GM19240 (cell line): ENCODE data around the gene HSPA4L.

Source experiments
- DNase-seq: peaks from one replicate; pipeline ENCODE4 v3.0.0; 2011; ENCODE audit warnings: low spot score; ENCODE audit not compliant: insufficient read length

HSPA4L gene

GRCh38 chr4:127782275-127783025, at the start of gene HSPA4L:
HSPA4L (plus strand) TSS chr4:127782322; CDS start chr4:127782551, 229 bp downstream.
- DNase-seq, result no peak

GRCh38 chr4:127732623-127733328, 49.3 kb upstream of the HSPA4L start:
- DNase-seq, result no peak

DNA sequence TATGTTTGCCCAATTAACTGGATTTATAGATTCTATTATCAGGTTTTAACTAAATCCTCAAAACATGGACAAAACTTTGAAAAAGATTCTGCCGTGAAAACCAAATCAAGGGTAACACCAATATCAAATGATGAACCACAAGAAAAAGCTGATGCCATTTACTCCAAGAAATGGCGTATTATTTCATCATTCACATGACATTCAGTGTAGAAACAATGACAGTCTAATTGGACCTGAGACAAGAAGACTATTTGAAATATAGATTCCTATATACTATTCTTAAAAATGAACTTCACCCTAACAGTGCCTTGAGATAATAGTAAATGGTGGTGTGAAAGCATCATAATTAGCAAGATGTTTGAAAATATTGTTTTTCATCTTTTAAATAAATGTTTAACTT, 47.1 kb upstream of the HSPA4L start:
- no peak for DNase-seq

GRCh38 chr4:127737295-127737694, 44.8 kb upstream of the HSPA4L start:
- no peak for DNase-seq

- DNase-seq, result no peak
Observed at GRCh38 chr4:127741247-127741646, 40.9 kb upstream of the HSPA4L start.

DNA sequence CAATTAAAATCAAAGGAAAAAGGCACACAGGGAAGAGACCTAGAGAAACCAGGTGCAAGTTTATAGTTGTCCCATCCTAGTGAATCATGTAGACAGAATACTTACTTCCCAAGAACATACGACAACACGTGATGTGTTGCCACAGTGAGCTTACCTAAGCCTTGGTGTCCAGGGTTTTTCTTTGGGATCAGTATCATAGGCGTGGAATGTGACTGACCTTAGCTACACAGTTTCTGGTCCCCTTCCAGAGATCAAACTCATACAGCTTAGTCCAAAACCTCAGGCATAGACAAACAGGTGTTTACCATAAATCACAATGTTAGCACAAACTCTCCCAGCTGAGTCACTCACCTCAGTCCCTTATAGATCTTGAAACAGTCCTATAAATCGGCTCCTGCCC, 34.2 kb upstream of the HSPA4L start:
- DNase-seq, result no peak

GRCh38 chr4:127748957-127749356, 33.2 kb upstream of the HSPA4L start:
- DNase-seq, result no peak

DNA sequence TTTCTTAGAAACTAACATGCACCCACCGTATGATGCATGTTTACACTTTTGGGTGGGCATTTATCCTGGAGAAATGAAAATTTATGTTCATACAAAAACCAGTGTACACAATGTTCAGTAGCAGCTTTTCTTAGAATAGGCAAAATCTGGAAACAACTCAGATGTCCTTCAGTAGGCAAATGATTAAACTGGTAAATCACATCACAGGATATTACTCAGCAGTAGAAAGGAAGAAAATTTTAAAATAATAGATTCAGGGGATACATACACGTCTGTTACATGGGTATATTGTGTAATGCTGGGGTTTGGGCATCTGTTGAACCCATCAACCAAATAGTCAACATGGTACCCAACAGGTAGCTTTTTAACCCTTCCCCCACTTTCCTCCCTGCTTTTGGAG, 25.2 kb upstream of the HSPA4L start:
- DNase-seq, result no peak

GRCh38 chr4:127759228-127759820, 22.8 kb upstream of the HSPA4L start:
- no peak for DNase-seq

DNA sequence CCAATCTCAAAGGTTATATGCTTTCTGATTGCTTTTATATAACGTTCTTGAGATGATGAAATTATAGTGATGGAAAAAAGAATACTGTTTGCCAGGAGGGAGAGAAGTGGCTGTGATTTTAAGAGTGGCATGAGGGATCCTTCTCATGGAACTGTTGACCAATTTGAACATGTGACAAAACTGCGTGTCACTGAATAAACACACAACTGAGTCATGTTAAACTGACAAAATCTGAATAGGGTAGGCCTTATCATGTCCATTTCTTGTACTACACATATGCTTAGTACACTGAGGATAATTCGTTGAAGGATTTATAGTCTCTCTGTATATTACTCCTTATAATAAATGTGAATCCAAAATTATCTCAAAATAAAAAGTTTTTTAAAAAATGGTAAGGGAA, 22.2 kb upstream of the HSPA4L start:
- no peak for DNase-seq

GRCh38 chr4:127771535-127772275, 10.4 kb upstream of the HSPA4L start:
- DNase-seq, result no peak

GRCh38 chr4:127772769-127773671, 9.1 kb upstream of the HSPA4L start:
- DNase-seq, result no peak

DNA sequence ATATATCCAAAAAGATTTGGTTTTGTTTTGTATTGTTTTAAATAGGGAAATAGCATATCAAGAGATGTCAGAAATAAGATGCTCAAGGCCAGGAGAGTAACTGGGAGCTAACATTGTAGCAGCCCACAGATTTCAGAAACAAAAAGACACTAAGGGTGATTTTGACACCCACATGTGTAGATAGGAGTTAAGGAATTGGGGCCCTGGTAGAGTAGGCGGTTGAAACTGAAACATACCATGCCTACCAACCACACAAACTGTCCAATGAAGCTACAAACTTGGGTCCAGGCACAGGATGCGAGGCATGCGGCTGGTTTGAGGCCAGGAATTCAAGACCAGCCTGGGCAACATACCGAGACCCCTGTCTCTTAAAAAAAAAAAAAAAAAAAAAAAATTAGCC, 6.3 kb upstream of the HSPA4L start:
- DNase-seq, result no peak

DNA sequence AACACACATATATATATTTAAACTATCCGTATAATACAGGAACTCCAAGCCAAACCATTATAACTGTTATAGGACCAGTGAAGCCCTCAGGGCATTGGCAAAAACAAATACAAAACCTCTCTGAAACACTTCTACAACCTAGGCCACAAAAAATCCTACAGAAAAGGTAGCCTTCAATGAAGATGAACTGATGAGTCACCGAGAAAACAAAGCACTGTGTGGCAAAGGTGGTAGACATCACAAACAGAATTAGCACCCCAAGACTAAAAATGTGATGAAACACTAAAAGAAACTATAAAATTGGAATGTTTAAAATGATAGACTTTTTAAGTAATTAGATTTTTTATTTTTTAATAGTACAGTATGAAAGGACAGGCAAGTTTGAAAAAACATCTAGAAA, 5.5 kb upstream of the HSPA4L start:
- no peak for DNase-seq

GRCh38 chr4:127777487-127777886, 4.6 kb upstream of the HSPA4L start:
- DNase-seq, result no peak

DNA sequence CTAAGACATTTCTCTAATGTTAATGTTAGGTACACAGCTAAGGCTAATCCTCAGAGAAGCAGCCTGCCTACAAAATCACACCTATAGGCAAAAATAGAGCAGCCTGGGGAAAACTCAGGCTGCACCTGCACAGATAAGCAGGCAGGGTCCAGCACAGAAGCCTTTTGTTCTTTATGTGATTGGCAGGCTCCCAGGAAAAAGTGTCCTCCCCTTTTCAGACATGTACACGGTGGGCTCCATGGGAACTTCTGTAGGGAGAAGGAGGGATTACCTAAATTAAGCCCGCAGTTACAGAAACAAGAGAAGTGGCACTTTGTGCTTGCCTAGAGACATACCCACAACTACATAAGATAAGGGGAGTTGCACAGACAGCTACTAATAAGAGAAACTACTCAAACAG, 4.0 kb upstream of the HSPA4L start:
- no peak for DNase-seq

- no peak for DNase-seq
Observed at GRCh38 chr4:127780598-127780997, 1.5 kb upstream of the HSPA4L start.

GRCh38 chr4:127781300-127782024, 660 bp upstream of the HSPA4L start:
- DNase-seq, result no peak

GRCh38 chr4:127782025-127782274, 172 bp upstream of the HSPA4L start:
- peak; percentile 41 for DNase-seq

GRCh38 chr4:127783026-127783769, 1.1 kb downstream of the HSPA4L start:
- no peak for DNase-seq
